ENCODE data around the gene DENND1B.
"Not testable (repeated sequence)": the region's sequence is repeated elsewhere in the genome, so short reads cannot be mapped to it uniquely, and the experiment has no call there.

The DENND1B gene

DNA sequence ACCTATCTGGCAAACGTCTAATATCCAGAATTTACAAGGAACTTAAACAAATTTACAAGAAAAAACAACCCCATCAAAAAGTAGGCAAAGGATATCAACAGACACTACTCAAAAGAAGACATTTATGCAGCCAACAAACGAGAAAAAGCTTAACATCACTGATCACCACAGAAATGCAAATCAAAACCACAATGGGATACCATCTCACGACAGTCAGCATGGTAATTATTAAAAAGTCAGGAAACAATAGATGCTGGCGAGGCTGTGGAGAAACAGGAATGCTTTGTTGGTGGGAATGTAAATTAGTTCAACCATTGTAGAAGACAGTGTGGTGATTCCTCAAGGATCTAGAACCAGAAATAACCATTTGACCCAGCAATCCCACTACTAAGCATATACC lies 74.6 kb downstream of the DENND1B start:
- not testable (repeated sequence) for H3K4me3 Mint-ChIP-seq; ATAC-seq (replicated peaks); H3K27me3 Mint-ChIP-seq; H3K27ac Mint-ChIP-seq; DNase-seq
- Mint-ChIP-seq H3K9me3 (peaks cover 11 to 15% of the 10 kb centered on the region in 2 donors), H3K4me1 (peaks cover 23 to 42% of the 10 kb centered on the region in 2 donors), H3K36me3 (peaks cover 21 to 22% of the 10 kb centered on the region in 2 donors)

GRCh38 chr1:197696372-197696771 lies 78.9 kb downstream of the DENND1B start:
- H3K27me3 Mint-ChIP-seq, result no peaks in the 10 kb centered on the region

DNA sequence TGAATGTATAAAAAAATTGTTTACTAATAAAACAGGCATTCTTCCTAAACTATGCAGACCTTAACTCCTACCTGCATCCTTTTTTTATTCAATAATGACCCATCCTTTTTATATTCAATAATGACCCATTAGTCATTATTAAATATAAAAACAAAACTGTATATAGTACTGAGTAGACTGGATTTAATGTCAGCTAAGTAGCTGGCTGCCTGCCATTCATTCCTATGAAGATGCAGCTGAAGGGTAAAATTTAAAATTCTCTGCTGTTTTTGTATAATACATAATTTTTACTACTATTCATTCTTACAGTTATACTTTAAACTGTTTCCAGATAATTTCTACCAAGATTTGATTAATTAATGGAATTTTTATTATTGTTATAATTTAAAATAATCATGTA lies 79.3 kb downstream of the DENND1B start:
- Mint-ChIP-seq H3K36me3 (peaks cover 15 to 16% of the 10 kb centered on the region in 2 donors), H3K27me3 (no peaks in the 10 kb centered on the region), H3K4me1 (peaks cover 29 to 60% of the 10 kb centered on the region in 2 donors), H3K27ac (no peak overlapping the region), H3K9me3 (peaks cover 8 to 13% of the 10 kb centered on the region in 2 donors), H3K4me3 (no peak overlapping the region)
- ATAC-seq (replicated peaks) (no peak), DNase-seq (no peak)

More at GRCh38 chr1:197696372-197696771, 78.9 kb downstream of the DENND1B start:
- Mint-ChIP-seq H3K4me3 (no peak overlapping the region), H3K4me1 (peaks cover 29 to 60% of the 10 kb centered on the region in 2 donors), H3K27ac (no peak overlapping the region), H3K36me3 (peaks cover 18% of the 10 kb centered on the region in 2 donors), H3K9me3 (peaks cover 11 to 15% of the 10 kb centered on the region in 2 donors)
- DNase-seq (no peak), ATAC-seq (replicated peaks) (no peak)

DNA sequence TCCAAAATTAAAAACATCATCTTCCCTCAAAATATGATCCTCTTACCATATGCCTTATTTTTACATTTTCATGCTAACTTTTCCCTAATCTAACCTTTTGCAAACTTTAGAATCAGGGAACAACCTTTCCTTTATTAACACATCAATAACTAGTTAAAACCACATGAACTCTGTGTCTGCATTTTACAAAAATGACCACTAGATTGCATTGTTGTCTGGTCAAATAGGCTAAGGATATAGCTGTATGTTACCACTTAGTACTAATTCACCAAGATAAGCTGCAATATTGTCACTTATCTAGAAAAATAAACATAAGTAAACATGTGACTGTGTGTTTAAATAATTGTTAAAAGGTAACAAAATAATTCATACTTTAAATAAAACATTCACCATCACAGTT lies 82.3 kb downstream of the DENND1B start:
- DNase-seq (no peak), ATAC-seq (replicated peaks) (no peak)
- no peak overlapping the region for H3K4me3 Mint-ChIP-seq
- H3K27me3 Mint-ChIP-seq, result no peaks in the 10 kb centered on the region
- H3K36me3 Mint-ChIP-seq, result peaks cover 10 to 16% of the 10 kb centered on the region in 2 donors
- peaks cover 5 to 11% of the 10 kb centered on the region in 2 donors for H3K9me3 Mint-ChIP-seq
- H3K27ac Mint-ChIP-seq, result no peak overlapping the region
- peaks cover 14 to 31% of the 10 kb centered on the region in 2 donors for H3K4me1 Mint-ChIP-seq

DNA sequence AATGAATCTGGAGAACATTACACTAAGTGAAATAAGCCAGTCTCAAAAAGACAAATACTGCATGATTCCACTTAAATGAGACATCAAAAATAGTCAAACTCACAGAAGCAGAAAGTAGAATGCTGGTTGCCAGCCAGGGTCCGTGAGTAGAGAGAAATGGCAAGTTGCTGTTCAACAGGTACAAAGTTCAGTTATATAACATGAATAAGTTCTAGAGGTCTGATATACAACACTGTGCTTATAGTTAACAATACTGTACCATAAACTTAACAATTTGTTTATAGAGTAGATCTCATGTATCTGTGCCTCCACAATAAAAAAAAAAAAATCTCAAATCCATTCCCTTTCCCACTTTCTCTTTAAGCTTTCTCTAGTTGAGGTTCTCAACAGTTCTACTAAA lies 83.5 kb downstream of the DENND1B start:
- Mint-ChIP-seq H3K4me3 (no peak overlapping the region), H3K27me3 (no peaks in the 10 kb centered on the region), H3K27ac (no peak overlapping the region), H3K36me3 (peaks cover 12 to 16% of the 10 kb centered on the region in 2 donors), H3K9me3 (peaks cover 5 to 11% of the 10 kb centered on the region in 2 donors), H3K4me1 (peaks cover 8 to 20% of the 10 kb centered on the region in 2 donors)
- DNase-seq (no peak), ATAC-seq (replicated peaks) (no peak)

GRCh38 chr1:197690074-197690473 lies 85.2 kb downstream of the DENND1B start:
- H3K27me3 Mint-ChIP-seq, result no peaks in the 10 kb centered on the region
- ATAC-seq (replicated peaks) (no peak), DNase-seq (no peak)
- H3K9me3 Mint-ChIP-seq, result peaks cover 5 to 11% of the 10 kb centered on the region in 2 donors
- peaks cover 12 to 16% of the 10 kb centered on the region in 2 donors for H3K36me3 Mint-ChIP-seq
- peaks cover 8 to 17% of the 10 kb centered on the region in 2 donors for H3K4me1 Mint-ChIP-seq
- H3K27ac Mint-ChIP-seq, result no peak overlapping the region
- no peak overlapping the region for H3K4me3 Mint-ChIP-seq

DNA sequence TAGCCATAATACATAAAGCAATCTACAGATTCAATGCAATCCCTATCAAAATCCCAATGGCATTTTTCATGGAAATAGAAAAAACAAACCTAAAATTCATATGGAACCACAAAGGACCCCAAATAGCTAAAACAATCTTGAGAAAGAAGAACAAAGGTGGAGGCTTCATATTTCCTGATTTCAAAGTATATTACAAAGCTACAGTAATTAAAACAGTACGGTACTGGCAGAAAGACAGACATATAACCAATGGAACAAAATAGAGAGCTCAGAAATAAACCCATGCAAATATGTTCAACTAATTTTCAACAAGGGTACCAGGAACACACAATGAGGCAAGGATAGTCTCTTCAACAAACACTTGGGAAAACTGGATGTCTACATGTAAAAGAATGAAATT lies 87.0 kb downstream of the DENND1B start:
- no peak overlapping the region for H3K4me3 Mint-ChIP-seq

DNA sequence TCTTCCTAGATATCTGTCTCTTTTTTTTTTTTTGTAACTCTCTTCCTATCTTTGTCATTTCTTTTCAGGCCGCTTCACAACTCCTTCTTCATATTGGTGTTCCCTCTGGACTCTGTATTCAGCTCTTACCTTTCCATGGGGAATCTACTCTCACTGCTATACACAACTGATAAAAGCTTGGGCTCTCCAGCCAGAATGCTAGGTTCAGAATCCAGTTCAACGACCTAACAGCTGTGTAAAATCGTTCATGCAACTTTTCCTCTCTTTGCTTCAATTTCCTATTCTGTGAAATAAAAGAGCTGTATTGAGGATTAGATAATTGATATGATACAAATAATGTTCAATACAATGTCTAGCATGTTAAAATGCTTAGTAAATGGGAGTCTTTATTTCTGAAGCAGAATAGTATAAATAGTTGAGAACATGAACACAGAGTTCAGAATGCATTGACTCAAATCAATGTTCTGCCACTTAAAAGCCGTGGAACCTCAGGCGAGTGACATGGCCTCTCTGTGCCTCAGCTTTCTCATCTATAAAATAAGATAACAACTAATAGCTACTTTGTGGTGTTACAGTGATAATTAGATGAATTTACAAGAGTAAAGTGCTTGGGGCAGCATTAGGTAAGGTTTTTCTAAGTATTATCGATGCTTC lies 88.5 kb downstream of the DENND1B start:
- Mint-ChIP-seq H3K9me3 (peaks cover 5 to 11% of the 10 kb centered on the region in 2 donors), H3K27me3 (no peaks in the 10 kb centered on the region), H3K27ac (no peak overlapping the region), H3K4me3 (no peak overlapping the region), H3K4me1 (peaks cover 0 to 12% of the 10 kb centered on the region in 2 donors), H3K36me3 (peaks cover 16% of the 10 kb centered on the region in 2 donors)
- ATAC-seq (replicated peaks) (no peak), DNase-seq (no peak)

More for the DNA sequence above, 87.0 kb downstream of the DENND1B start:
- H3K9me3 Mint-ChIP-seq, result peaks cover 5 to 11% of the 10 kb centered on the region in 2 donors
- no peak overlapping the region for H3K27ac Mint-ChIP-seq
- no peak for DNase-seq
- peaks cover 6 to 17% of the 10 kb centered on the region in 2 donors for H3K4me1 Mint-ChIP-seq
- no peaks in the 10 kb centered on the region for H3K27me3 Mint-ChIP-seq
- peaks cover 12 to 16% of the 10 kb centered on the region in 2 donors for H3K36me3 Mint-ChIP-seq
- ATAC-seq (replicated peaks), result no peak

- H3K4me1 Mint-ChIP-seq, result peaks cover 0 to 7% of the 10 kb centered on the region in 2 donors
- no peak for DNase-seq
- peaks cover 16% of the 10 kb centered on the region in 2 donors for H3K36me3 Mint-ChIP-seq
- ATAC-seq (replicated peaks), result no peak
- peaks cover 5 to 11% of the 10 kb centered on the region in 2 donors for H3K9me3 Mint-ChIP-seq
- H3K27me3 Mint-ChIP-seq, result no peaks in the 10 kb centered on the region
- H3K4me3 Mint-ChIP-seq, result no peak overlapping the region
- H3K27ac Mint-ChIP-seq, result no peak overlapping the region
These were observed 89.0 kb downstream of the DENND1B start for GRCh38 chr1:197686231-197686630.

- Mint-ChIP-seq H3K36me3 (peaks cover 16% of the 10 kb centered on the region in 2 donors), H3K27ac (no peak overlapping the region), H3K4me1 (peaks cover 0 to 7% of the 10 kb centered on the region in 2 donors), H3K9me3 (peaks cover 5 to 11% of the 10 kb centered on the region in 2 donors), H3K27me3 (no peaks in the 10 kb centered on the region), H3K4me3 (no peak overlapping the region)
- DNase-seq, result no peak
- no peak for ATAC-seq (replicated peaks)
These were observed 89.5 kb downstream of the DENND1B start for GRCh38 chr1:197685785-197686184.

DNA sequence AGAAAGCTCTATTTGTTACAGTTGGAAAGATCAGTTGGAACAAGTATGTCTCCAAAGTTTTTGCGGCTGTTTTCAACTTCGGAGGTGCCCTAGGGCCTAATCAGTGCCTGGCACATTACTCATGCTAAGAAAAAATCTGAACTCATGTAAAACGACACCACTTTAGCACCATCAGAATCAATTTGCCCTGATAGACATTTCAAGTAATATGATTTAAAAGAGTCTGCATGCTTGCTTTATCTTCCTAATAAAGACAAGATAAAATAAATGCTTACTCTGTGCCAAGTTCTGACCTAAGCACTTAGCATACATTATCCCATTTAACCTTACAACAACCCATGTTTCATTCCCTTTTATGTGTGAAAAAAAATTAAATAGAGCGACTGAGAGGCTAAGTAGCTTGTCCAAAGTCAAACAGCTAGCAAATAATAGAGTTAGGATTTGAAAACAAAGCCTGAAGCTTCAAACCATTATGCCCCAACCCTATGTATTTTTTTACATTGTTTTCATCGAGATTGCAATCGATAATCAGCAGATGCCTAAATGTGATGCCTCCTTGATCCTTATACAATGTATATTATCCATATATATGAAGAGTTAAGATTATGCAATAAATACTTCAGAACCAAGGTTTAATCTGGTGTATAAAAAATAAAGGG lies 91.3 kb downstream of the DENND1B start:
- DNase-seq (no peak), ATAC-seq (replicated peaks) (no peak)
- Mint-ChIP-seq H3K4me3 (no peak overlapping the region), H3K9me3 (peaks cover 4 to 10% of the 10 kb centered on the region in 2 donors), H3K27me3 (no peaks in the 10 kb centered on the region), H3K36me3 (peaks cover 11 to 15% of the 10 kb centered on the region in 2 donors), H3K4me1 (peaks cover 0 to 7% of the 10 kb centered on the region in 2 donors), H3K27ac (no peak overlapping the region)

DNA sequence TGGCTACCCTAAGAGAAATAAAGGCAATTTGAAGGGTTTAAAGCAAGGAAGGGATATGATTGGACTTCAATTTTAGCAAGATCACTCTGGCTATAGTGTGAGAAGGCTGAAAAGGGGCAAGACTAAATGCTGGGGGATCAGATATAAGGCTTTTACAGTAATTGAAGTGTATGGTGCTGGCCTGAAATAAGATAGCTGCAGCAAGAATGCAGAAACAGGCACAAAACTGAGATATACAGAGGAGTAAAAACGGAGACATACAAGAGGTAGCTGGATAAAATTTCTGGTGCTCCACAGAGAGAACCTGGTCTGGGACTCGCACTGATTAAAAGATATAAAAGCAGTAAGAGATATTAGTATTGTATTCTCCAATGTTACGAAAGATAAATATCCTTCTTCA lies 92.0 kb downstream of the DENND1B start:
- H3K4me3 Mint-ChIP-seq, result no peak overlapping the region
- H3K36me3 Mint-ChIP-seq, result peaks cover 3 to 8% of the 10 kb centered on the region in 2 donors
- DNase-seq (no peak), ATAC-seq (replicated peaks) (no peak)
- no peak overlapping the region for H3K27ac Mint-ChIP-seq
- H3K27me3 Mint-ChIP-seq, result no peaks in the 10 kb centered on the region
- peaks cover 2 to 3% of the 10 kb centered on the region in 2 donors for H3K9me3 Mint-ChIP-seq
- peaks cover 0 to 7% of the 10 kb centered on the region in 2 donors for H3K4me1 Mint-ChIP-seq

DNA sequence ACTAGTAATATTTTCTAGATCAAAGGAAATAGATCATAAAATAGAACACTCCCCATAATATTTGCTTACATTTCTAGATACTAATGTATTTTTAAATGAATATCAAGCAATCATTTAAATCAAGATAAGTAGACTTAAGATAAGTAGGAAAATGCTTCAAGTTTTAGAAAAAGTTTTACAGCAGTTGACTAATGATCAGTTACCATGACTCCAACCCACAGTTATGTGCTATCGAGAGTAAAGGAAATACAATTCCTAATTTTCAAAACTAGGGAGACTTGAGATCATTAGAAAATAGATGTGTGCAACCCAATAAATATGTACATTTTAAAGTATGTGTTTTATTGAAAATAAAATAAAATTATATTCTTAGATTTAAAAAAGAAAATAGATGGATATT lies 95.0 kb downstream of the DENND1B start:
- Mint-ChIP-seq H3K9me3 (no peaks in the 10 kb centered on the region), H3K4me1 (peaks cover 3 to 13% of the 10 kb centered on the region in 2 donors), H3K4me3 (no peak overlapping the region), H3K27ac (no peak overlapping the region), H3K27me3 (no peaks in the 10 kb centered on the region), H3K36me3 (peaks cover 0 to 3% of the 10 kb centered on the region in 2 donors)
- ATAC-seq (replicated peaks) (no peak), DNase-seq (no peak)

- peaks cover 3 to 13% of the 10 kb centered on the region in 2 donors for H3K4me1 Mint-ChIP-seq
- no peak overlapping the region for H3K4me3 Mint-ChIP-seq
- no peaks in the 10 kb centered on the region for H3K27me3 Mint-ChIP-seq
- ATAC-seq (replicated peaks), result no peak
- no peak overlapping the region for H3K27ac Mint-ChIP-seq
- H3K9me3 Mint-ChIP-seq, result no peaks in the 10 kb centered on the region
- no peak for DNase-seq
- H3K36me3 Mint-ChIP-seq, result peaks cover 0 to 3% of the 10 kb centered on the region in 2 donors
These were observed 97.5 kb downstream of the DENND1B start for GRCh38 chr1:197677752-197678295.

All from stimulated activated naive B cell treated with anti-CD40 and anti-IgM and Interleukin-4, amounts not matched to agents 10 μg/mL and 1 μg/mL and 100 μg/mL, for 72 hours (primary cell).